ENCODE measurements around the gene MYRF.

The MYRF gene

GRCh38 chr11:61833471-61833870, 81.0 kb downstream of the MYRF start:
- Histone ChIP-seq H3K27ac (peak overlapping the region; percentile 77 to 92), H3K36me3 (no peaks in the 10 kb centered on the region), H3K4me1 (peaks cover 0 to 79% (median 71%) of the 10 kb centered on the region in 4 donors), H3K4me3 (no peak overlapping the region), H3K27me3 (no peaks in the 10 kb centered on the region), H3K9me3 (no peaks in the 10 kb centered on the region)
- TF ChIP-seq CTCF (IDR thresholded peaks at IDR 0.05) = no peak
- DNase-seq = no peak
- intact Hi-C loops (cut with DNase I; ENCODE audit: low total_unique reads) = loop anchor here (5.0 kb wide), 1 partner anchor 54 kb away; no protein-coding TSS in a partner anchor

- H3K27me3 ChIP-seq = no peaks in the 10 kb centered on the region
- H3K27ac ChIP-seq = peak overlapping the region; percentile 77 to 92
- no peaks in the 10 kb centered on the region for H3K36me3 ChIP-seq
- no peak for TF ChIP-seq CTCF (IDR thresholded peaks at IDR 0.05)
- no peaks in the 10 kb centered on the region for H3K9me3 ChIP-seq
- peaks cover 0 to 79% (median 69%) of the 10 kb centered on the region in 4 donors for H3K4me1 ChIP-seq
- H3K4me3 ChIP-seq = no peak overlapping the region
- no peak for DNase-seq
- intact Hi-C loops (cut with DNase I; ENCODE audit: low total_unique reads) = loop anchor here (5.0 kb wide), 1 partner anchor 53 kb away; no protein-coding TSS in a partner anchor
Observed at GRCh38 chr11:61833926-61834277, 81.5 kb downstream of the MYRF start.

- intact Hi-C loops (cut with DNase I; ENCODE audit: low total_unique reads) = loop anchor here (5.0 kb wide), 1 partner anchor 53 kb away; no protein-coding TSS in a partner anchor
- H3K4me3 ChIP-seq = peak overlapping the region in 1 of 2 donors; percentile 10
- peak; percentile 69 to 90 for DNase-seq
- H3K27me3 ChIP-seq = no peaks in the 10 kb centered on the region
- H3K4me1 ChIP-seq = peaks cover 0 to 75% (median 64%) of the 10 kb centered on the region in 4 donors
- H3K36me3 ChIP-seq = no peaks in the 10 kb centered on the region
- no peak for TF ChIP-seq CTCF (IDR thresholded peaks at IDR 0.05)
- H3K27ac ChIP-seq = peak overlapping the region; percentile 77 to 92
- no peaks in the 10 kb centered on the region for H3K9me3 ChIP-seq
Observed at GRCh38 chr11:61834278-61835048, 82.0 kb downstream of the MYRF start.

GRCh38 chr11:61836193-61836592, 83.8 kb downstream of the MYRF start:
- Histone ChIP-seq H3K4me3 (no peak overlapping the region), H3K9me3 (no peaks in the 10 kb centered on the region), H3K27me3 (no peaks in the 10 kb centered on the region), H3K4me1 (peaks cover 0 to 58% (median 47%) of the 10 kb centered on the region in 4 donors), H3K27ac (peak overlapping the region; percentile 77 to 92), H3K36me3 (peaks cover 14 to 17% (median 15%) of the 10 kb centered on the region in 3 donors)
- intact Hi-C loops (cut with DNase I; ENCODE audit: low total_unique reads) = no loop called here
- no peak for DNase-seq
- no peak for TF ChIP-seq CTCF (IDR thresholded peaks at IDR 0.05)

- Histone ChIP-seq H3K4me1 (peaks cover 0 to 45% (median 34%) of the 10 kb centered on the region in 4 donors), H3K27me3 (no peaks in the 10 kb centered on the region), H3K9me3 (no peaks in the 10 kb centered on the region), H3K27ac (peak overlapping the region; percentile 5 to 92), H3K36me3 (peaks cover 27 to 28% (median 28%) of the 10 kb centered on the region in 3 donors), H3K4me3 (no peak overlapping the region)
- TF ChIP-seq CTCF (IDR thresholded peaks at IDR 0.05) = no peak
- DNase-seq = no peak
- intact Hi-C loops (cut with DNase I; ENCODE audit: low total_unique reads) = no loop called here
Observed at GRCh38 chr11:61837411-61838005, 85.1 kb downstream of the MYRF start.

All from tibial artery (tissue), 4 donors.